Right atrium auricular region (tissue), 2 donors: ENCODE measurements around the gene SLC8A3. TPM values are rescaled to one million over a fixed set of nuclear protein-coding genes. Genes with fewer than 3 reads are reported as not detected.

Source experiments
- DNase-seq: peaks from one replicate; pipeline ENCODE4 v3.0.0-alpha.2; 2019; ENCODE audit warnings: low spot score
- H3K27ac ChIP-seq, 2 donors: fragments of 200-600 bp; sonication (generic); 1 replicate in 1 of 2; 2 replicates in 1 of 2; pipeline ENCODE4 v1.5.1; 2016 to 2019
- H3K27me3 ChIP-seq, 2 donors: fragments of 200-600 bp; sonication (generic); one replicate each; pipeline versions ENCODE4 v1.5.1 to v1.6.0; 2017 to 2019
- H3K36me3 ChIP-seq: fragments of 200-600 bp; sonication (generic); one replicate; pipeline ENCODE4 v1.5.1; 2016
- H3K4me1 ChIP-seq, 2 donors: fragments of 200-600 bp; sonication (generic); one replicate each; pipeline versions ENCODE4 v1.5.1 to v1.6.0; 2017 to 2019
- H3K4me3 ChIP-seq, 2 donors: fragments of 200-600 bp; sonication (generic); 1 replicate in 1 of 2; 2 replicates in 1 of 2; pipeline ENCODE4 v1.5.1; 2017 to 2019; ENCODE audit warnings: mild to moderate bottlenecking in 1 of 2, moderate library complexity in 1 of 2
- H3K9me3 ChIP-seq, 2 donors: fragments of 200-600 bp; sonication (generic); one replicate each; pipeline ENCODE4 v1.5.1; 2019
- total RNA-seq, 2 donors: library from RNA; depleted of rRNA; stranded (reverse); fragments of >200 nt; gene quantifications; one replicate each; pipeline ENCODE4 v1.1.0, GENCODE V29; 2016
- TF ChIP-seq, protein P1 (sequence below), 2 donors: fragments of 200-600 bp; sonication (generic); IDR thresholded peaks; one replicate each; pipeline ENCODE4 v1.5.1; 2019; ENCODE audit warnings: antibody characterized with exemption in 2 of 2

SLC8A3 gene
- total RNA-seq, 2 donors from 2014 or later, result 1.3 to 1.4 TPM

DNA sequence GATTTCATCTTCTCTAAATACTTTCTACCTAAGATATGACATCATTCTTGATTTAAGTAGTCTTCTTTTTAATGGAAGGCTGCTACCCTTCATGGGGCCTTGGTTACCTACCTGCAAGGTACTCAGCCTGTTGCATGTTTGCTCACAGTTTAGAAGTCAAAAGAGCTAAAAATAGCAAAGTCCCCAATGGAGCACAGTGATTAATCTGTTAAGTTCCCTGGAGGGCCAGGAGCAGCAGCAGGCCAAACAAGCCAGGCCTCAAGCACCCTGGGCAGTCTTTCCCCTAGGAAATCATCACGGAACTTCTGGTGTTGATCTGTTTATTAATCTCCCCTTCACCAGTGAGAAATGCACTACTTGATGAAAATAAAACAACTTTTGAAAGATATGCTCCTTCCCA, 24.0 kb upstream of the SLC8A3 start:
- no peaks in the 10 kb centered on the region for H3K4me1 ChIP-seq
- TF ChIP-seq, protein P1, sequence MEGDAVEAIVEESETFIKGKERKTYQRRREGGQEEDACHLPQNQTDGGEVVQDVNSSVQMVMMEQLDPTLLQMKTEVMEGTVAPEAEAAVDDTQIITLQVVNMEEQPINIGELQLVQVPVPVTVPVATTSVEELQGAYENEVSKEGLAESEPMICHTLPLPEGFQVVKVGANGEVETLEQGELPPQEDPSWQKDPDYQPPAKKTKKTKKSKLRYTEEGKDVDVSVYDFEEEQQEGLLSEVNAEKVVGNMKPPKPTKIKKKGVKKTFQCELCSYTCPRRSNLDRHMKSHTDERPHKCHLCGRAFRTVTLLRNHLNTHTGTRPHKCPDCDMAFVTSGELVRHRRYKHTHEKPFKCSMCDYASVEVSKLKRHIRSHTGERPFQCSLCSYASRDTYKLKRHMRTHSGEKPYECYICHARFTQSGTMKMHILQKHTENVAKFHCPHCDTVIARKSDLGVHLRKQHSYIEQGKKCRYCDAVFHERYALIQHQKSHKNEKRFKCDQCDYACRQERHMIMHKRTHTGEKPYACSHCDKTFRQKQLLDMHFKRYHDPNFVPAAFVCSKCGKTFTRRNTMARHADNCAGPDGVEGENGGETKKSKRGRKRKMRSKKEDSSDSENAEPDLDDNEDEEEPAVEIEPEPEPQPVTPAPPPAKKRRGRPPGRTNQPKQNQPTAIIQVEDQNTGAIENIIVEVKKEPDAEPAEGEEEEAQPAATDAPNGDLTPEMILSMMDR (IDR thresholded peaks at IDR 0.05), result no peak
- H3K4me3 ChIP-seq, result no peak overlapping the region
- H3K9me3 ChIP-seq, result no peaks in the 10 kb centered on the region
- H3K27ac ChIP-seq, result no peak overlapping the region
- DNase-seq, result no peak
- H3K27me3 ChIP-seq, result no peaks in the 10 kb centered on the region
- H3K36me3 ChIP-seq, result no peaks in the 10 kb centered on the region

DNA sequence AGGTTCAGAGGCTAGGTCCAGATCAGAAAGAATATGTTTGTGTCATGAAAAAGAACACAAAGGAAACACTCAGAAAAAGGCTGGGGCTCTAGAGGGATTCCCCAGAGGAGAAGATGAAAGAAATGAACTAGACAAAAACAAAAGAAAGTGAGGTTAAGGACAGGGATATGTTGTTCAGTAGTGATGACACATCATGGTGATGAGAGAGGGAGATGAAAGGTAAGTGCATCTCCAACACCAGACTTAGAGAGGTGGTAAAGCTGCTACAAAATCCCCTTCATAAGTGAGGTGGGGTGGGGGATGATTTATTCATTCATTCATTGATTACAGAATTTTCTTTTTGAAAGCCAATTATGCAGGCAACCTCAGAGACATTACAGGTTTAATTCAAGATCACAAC, 19.6 kb upstream of the SLC8A3 start:
- Histone ChIP-seq H3K27ac (no peak overlapping the region), H3K4me3 (no peak overlapping the region), H3K4me1 (no peaks in the 10 kb centered on the region), H3K9me3 (no peaks in the 10 kb centered on the region), H3K27me3 (no peaks in the 10 kb centered on the region), H3K36me3 (no peaks in the 10 kb centered on the region)
- TF ChIP-seq, protein P1 (IDR thresholded peaks at IDR 0.05), result no peak
- no peak for DNase-seq

DNA sequence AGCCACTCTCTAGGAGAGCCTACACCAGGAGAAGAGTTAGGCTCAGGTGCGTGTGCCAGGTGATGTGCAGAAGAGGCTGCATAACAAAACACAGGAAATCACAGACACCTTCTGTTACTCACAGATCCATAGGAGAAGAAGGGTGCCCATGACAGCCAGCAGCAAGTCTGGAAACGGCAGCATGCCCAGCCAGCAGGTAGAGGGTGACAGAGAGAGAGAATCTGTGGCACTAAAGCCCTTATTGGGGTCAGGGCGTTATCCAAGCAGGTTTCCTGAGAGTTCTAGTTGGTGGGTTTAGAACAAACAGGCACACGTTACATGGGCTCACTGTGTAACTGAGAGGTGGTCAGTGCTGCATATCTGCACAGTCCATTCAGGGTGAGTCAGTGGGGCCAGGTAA, 14.9 kb upstream of the SLC8A3 start:
- Histone ChIP-seq H3K36me3 (no peaks in the 10 kb centered on the region), H3K4me3 (no peak overlapping the region), H3K27me3 (no peaks in the 10 kb centered on the region), H3K4me1 (no peaks in the 10 kb centered on the region), H3K9me3 (no peaks in the 10 kb centered on the region), H3K27ac (no peak overlapping the region)
- TF ChIP-seq, protein P1 (IDR thresholded peaks at IDR 0.05), result no peak
- DNase-seq, result no peak

DNA sequence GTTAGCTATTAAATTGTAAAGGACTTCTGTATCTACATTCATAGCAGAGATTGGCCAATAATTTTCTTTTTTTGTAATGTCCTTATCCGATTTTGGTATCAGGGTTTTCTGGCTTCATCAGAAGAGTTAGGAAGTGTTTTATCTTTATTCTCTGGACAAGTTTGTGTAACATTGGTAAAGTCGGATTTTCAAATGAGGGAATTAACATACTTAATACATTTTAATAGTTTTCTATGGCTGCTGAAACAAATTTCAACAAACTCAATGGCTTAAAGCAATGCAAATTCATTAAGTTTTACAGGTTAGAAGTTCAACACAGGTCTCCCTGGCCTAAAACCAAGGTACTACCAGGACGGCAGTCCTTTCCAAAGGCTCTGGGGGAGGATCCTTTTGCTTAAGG, 13.2 kb upstream of the SLC8A3 start:
- DNase-seq, result no peak
- H3K4me3 ChIP-seq, result no peak overlapping the region
- no peaks in the 10 kb centered on the region for H3K27me3 ChIP-seq
- H3K9me3 ChIP-seq, result no peaks in the 10 kb centered on the region
- TF ChIP-seq, protein P1 (IDR thresholded peaks at IDR 0.05), result no peak
- H3K27ac ChIP-seq, result no peak overlapping the region
- no peaks in the 10 kb centered on the region for H3K36me3 ChIP-seq
- H3K4me1 ChIP-seq, result no peaks in the 10 kb centered on the region

DNA sequence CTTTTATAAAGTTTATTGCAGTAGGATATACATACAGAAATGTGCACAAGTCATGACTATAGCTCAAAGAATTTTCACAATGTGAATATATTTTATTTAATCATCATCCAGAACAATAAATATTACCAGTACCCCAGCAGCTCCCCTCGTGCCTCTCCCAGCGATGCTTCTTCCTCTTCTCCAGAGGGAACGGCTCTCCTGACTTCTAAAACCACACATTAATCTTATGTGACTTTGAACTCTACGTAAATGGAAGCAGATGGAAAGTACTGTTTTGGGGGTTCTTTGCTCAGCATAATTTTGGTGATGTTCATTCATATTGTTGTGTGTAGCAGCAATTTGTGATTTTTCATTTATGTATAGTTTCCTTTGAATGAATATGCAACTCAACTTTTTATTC, 4.6 kb upstream of the SLC8A3 start:
- no peak for DNase-seq
- H3K9me3 ChIP-seq, result no peaks in the 10 kb centered on the region
- no peak overlapping the region for H3K27ac ChIP-seq
- no peak overlapping the region for H3K4me3 ChIP-seq
- H3K4me1 ChIP-seq, result peaks cover 0 to 11% of the 10 kb centered on the region in 2 donors
- TF ChIP-seq, protein P1 (IDR thresholded peaks at IDR 0.05), result no peak
- no peaks in the 10 kb centered on the region for H3K27me3 ChIP-seq
- H3K36me3 ChIP-seq, result no peaks in the 10 kb centered on the region

DNA sequence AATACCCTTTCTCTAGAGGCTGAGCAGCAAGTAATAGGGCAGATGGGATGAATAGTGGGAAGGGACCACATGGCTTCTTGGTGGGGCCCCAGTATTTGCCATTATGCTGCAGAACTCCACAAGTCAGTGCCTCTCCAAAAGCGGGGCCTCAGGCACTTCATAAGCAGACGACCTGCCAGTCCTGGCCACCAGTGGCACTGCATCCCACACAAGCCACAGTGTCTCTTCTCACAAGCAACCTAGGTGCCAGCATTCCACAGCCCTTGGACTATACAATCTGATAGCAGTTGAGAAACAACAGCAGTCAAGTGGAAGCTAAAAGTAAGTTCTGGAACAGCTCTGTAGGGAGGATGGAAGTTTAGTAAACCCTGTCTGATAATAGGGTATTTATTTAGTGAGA, 4.2 kb upstream of the SLC8A3 start:
- no peaks in the 10 kb centered on the region for H3K9me3 ChIP-seq
- H3K27ac ChIP-seq, result no peak overlapping the region
- H3K4me1 ChIP-seq, result peaks cover 0 to 14% of the 10 kb centered on the region in 2 donors
- no peaks in the 10 kb centered on the region for H3K36me3 ChIP-seq
- TF ChIP-seq, protein P1 (IDR thresholded peaks at IDR 0.05), result no peak
- no peak for DNase-seq
- H3K4me3 ChIP-seq, result no peak overlapping the region
- H3K27me3 ChIP-seq, result no peaks in the 10 kb centered on the region
